Naive thymus-derived CD8-positive, alpha-beta T cell (primary cell): Measurements from ENCODE around the gene TBX5. TPM values are rescaled to one million over a fixed set of nuclear protein-coding genes. Genes with fewer than 3 reads are reported as not detected.

Source experiments
- ATAC-seq, 2 donors: fragments of 150-1000 bp; cut with Tn5 transposase in 1 of 2; sonication (Bioruptor Pico), chemical (Tn5 transposase) in 1 of 2; 1 replicate in 1 of 2; 2 replicates in 1 of 2; pipeline ENCODE4 v1.10.0; 2021; ENCODE audit warnings: mild to moderate bottlenecking in 2 of 2, moderate library complexity in 2 of 2
- POLR2A ChIA-PET: fragments of 350-600 bp; sonication (Branson Sonifier 250); formaldehyde crosslinking; loops from one replicate; lab custom pipeline; 2021; ENCODE audit warnings: antibody characterized with exemption; lab: Charles Lee
- DNase-seq, 10 donors: peaks; one replicate each; pipeline versions ENCODE4 v3.0.0 to v3.0.0-alpha.2; 2020 to 2022
- H3K27ac Mint-ChIP-seq, 10 donors: one replicate each; pipeline ENCODE4 v1.8.0; 2020 to 2022; ENCODE audit warnings: mild to moderate bottlenecking in 10 of 10, mixed read lengths in 10 of 10, moderate library complexity in 4 of 10, inconsistent platforms in 1 of 10
- H3K27me3 Mint-ChIP-seq, 5 donors: one replicate each; pipeline ENCODE4 v1.8.0; 2021 to 2022; ENCODE audit warnings: mixed read lengths in 5 of 5
- H3K36me3 Mint-ChIP-seq, 3 donors: one replicate each; pipeline ENCODE4 v1.8.0; 2020 to 2022; ENCODE audit warnings: mixed read lengths in 3 of 3, mild to moderate bottlenecking in 2 of 3, inconsistent platforms in 1 of 3
- H3K4me1 Mint-ChIP-seq, 4 donors: one replicate each; pipeline ENCODE4 v1.8.0; 2021 to 2022; ENCODE audit warnings: mixed read lengths in 4 of 4
- H3K4me3 Mint-ChIP-seq, 10 donors: one replicate each; pipeline ENCODE4 v1.8.0; 2020 to 2022; ENCODE audit warnings: mild to moderate bottlenecking in 10 of 10, mixed read lengths in 10 of 10, moderate library complexity in 6 of 10, inconsistent platforms in 1 of 10
- H3K9me3 Mint-ChIP-seq, 9 donors: one replicate each; pipeline ENCODE4 v1.8.0; 2020 to 2022; ENCODE audit warnings: mixed read lengths in 9 of 9, mild to moderate bottlenecking in 3 of 9, inconsistent platforms in 1 of 9, moderate library complexity in 1 of 9
- polyA plus RNA-seq, 3 donors: library from polyadenylated mRNA; unstranded; fragments of 300-500 nt; fragmentation: Illumina TruSeq; gene quantifications; one replicate each; pipeline ENCODE4 v1.2.3, GENCODE V29; 2021
- total RNA-seq, 8 experiments: library from RNA in 2 of 8; stranded (reverse) in 2 of 8; gene quantifications; one replicate each; pipeline ENCODE4 v1.2.3 and lab custom pipeline; 2021 to 2026

The TBX5 gene
- total and polyA plus RNA-seq, 5 experiments from 2014 or later = not detected

DNA sequence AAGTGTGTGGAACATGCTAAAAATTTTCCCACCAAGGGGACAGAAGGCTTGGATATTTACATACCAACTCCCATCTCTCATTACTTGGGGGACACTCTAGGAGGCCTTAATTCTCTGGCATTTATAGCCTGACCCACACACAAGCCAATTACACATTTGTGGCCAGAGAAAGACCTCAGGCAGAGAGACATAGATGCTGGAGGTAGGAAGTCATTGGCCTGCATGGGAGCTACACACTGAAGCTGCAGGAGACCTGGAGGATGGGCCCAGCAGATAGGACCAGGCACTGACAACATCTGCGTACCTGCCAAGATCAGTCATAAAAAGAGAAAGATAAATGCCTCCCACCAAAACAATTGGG, 61.7 kb downstream of the TBX5 start:
- H3K36me3 Mint-ChIP-seq = no peaks in the 10 kb centered on the region
- no peak overlapping the region for H3K27ac Mint-ChIP-seq
- no peak overlapping the region for H3K4me3 Mint-ChIP-seq
- H3K9me3 Mint-ChIP-seq = peaks cover 0 to 3% (median 0%) of the 10 kb centered on the region in 9 donors
- H3K4me1 Mint-ChIP-seq = no peaks in the 10 kb centered on the region
- DNase-seq (no peak), ATAC-seq (no peak)
- POLR2A ChIA-PET = no interaction called here
- peaks cover 6 to 19% (median 12%) of the 10 kb centered on the region in 5 donors for H3K27me3 Mint-ChIP-seq

DNA sequence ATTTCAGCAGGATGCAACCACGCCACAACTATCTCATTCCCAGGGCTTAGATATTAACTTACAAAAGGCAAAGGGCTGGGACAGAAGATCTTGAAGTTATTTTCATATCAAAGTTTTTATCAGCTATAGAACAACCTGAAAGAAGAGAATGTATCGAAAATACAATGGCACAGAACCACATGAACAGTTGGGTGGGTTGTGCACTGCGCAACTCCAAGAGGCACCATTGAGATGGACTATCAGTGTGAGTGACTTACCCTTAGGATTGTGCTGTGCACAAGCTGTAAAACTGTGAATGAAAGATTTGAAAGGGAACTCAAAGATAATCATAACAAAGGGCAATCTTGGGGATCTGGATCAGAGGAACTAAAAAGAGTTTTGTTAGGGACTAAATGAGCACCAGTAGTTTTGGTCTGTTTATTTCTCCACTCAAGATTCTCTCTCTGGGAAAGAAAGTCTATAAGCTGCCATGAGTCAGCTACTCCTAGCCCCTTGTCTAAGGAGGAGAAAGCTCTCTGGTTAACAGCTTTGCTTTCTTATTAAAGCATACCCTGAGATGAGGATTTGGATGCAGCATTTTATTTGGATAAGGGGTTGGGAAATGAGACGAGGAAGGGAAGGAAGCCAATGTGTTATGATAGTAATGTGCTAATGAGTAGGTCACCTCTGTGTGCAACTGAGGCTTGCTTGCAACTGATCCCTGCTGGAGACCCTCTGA, 62.2 kb downstream of the TBX5 start:
- Mint-ChIP-seq H3K36me3 (no peaks in the 10 kb centered on the region), H3K4me1 (no peaks in the 10 kb centered on the region), H3K4me3 (no peak overlapping the region), H3K27me3 (peaks cover 5 to 19% (median 10%) of the 10 kb centered on the region in 5 donors), H3K27ac (no peak overlapping the region), H3K9me3 (peaks cover 0 to 3% (median 0%) of the 10 kb centered on the region in 9 donors)
- ATAC-seq (no peak), DNase-seq (no peak)
- POLR2A ChIA-PET = no interaction called here

DNA sequence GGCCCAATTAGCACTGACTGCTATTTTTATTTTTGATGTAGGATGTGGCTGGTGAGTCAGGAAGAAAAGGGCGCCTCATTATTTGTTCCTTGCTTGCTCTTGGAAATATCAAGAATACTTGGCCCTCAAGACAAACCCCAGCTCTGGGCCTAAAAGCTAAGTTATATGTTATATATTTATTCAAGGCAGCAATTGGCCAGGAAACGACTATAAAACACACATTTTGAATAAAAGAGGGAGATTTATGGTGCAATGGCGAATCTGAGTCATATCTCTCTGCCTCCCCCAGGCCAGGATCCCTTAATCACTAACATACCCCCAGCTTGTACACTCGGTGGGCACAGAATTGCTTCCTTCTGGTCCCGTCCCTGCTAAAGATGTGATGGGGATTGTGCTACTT, 63.3 kb downstream of the TBX5 start:
- H3K4me1 Mint-ChIP-seq = no peaks in the 10 kb centered on the region
- H3K4me3 Mint-ChIP-seq = no peak overlapping the region
- no peak for DNase-seq
- ATAC-seq = no peak
- no peaks in the 10 kb centered on the region for H3K36me3 Mint-ChIP-seq
- H3K27ac Mint-ChIP-seq = no peak overlapping the region
- H3K9me3 Mint-ChIP-seq = peaks cover 0 to 7% (median 0%) of the 10 kb centered on the region in 9 donors
- peaks cover 8 to 28% (median 15%) of the 10 kb centered on the region in 5 donors for H3K27me3 Mint-ChIP-seq
- POLR2A ChIA-PET = no interaction called here

DNA sequence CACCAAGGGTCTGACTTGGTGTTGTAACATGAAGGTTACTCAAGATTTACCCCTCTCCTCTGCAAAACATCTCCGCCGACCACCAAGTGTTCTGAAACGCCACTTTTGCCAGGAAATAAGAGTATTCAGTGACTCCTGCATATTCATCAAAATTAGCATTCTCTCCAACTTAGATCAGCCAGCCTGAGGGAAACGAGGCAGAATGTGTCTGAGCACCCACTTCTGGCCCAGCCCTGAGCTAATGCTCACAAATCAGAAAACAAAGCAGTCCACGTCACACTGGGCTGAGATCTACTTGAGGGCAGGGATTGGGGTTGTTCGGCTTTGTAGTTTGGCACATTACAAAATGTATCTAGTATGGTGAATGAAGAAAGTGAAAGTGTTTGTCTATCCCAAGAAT, 64.3 kb downstream of the TBX5 start:
- Mint-ChIP-seq H3K9me3 (peaks cover 0 to 7% (median 1%) of the 10 kb centered on the region in 9 donors), H3K27ac (no peak overlapping the region), H3K4me3 (no peak overlapping the region), H3K4me1 (peaks cover 0 to 2% (median 0%) of the 10 kb centered on the region in 4 donors), H3K36me3 (peaks cover 0 to 3% (median 0%) of the 10 kb centered on the region in 3 donors), H3K27me3 (peaks cover 11 to 38% (median 19%) of the 10 kb centered on the region in 5 donors)
- ATAC-seq (no peak), DNase-seq (no peak)
- POLR2A ChIA-PET = no interaction called here

DNA sequence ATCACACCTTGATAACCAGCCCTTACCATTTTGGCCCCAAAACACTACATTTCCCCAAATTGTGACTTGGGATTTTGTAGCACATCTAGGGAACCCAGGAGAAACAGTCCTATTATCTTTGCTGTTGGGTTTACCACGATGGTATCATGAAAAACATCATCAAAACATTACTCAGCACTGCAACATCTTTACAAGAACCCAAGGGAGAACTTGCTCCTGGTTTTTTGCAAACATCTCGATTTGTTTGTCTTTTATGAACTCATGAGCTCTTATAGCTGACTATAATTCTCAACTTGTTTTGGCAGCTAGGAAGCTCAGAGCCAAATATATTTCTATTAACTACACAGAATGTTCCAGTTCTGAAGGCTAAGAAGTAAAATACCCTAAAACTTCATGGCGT, 65.7 kb downstream of the TBX5 start:
- ATAC-seq = no peak
- POLR2A ChIA-PET = no interaction called here
- Mint-ChIP-seq H3K9me3 (peaks cover 0 to 7% (median 2%) of the 10 kb centered on the region in 9 donors), H3K27me3 (peaks cover 11 to 50% (median 25%) of the 10 kb centered on the region in 5 donors), H3K4me3 (no peak overlapping the region), H3K36me3 (peaks cover 0 to 5% (median 0%) of the 10 kb centered on the region in 3 donors), H3K4me1 (peaks cover 0 to 3% (median 0%) of the 10 kb centered on the region in 4 donors), H3K27ac (no peak overlapping the region)
- no peak for DNase-seq

DNA sequence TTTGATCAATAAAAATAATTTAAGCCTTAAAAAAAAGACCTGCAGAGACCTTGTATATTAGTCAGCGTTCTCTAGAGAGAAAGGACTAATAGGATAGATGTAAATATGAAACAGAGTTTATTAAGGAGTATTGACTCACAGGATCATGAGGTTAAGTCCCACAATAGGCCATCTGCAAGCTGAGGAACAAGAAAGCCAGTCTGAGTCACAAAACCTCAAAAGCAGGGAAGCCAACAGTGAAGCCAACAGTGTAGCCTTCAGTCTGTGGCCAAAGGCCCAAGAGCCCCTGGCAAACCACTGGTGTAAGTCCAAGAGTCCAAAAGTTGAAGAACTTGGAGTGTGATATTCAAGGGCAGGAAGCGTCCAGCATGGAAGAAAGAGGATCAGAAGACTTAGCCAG, 66.3 kb downstream of the TBX5 start:
- ATAC-seq = no peak
- Mint-ChIP-seq H3K27me3 (peaks cover 11 to 51% (median 29%) of the 10 kb centered on the region in 5 donors), H3K36me3 (peaks cover 0 to 5% (median 0%) of the 10 kb centered on the region in 3 donors), H3K9me3 (peaks cover 0 to 7% (median 2%) of the 10 kb centered on the region in 9 donors), H3K4me1 (peaks cover 0 to 5% (median 0%) of the 10 kb centered on the region in 4 donors), H3K27ac (no peak overlapping the region), H3K4me3 (no peak overlapping the region)
- no peak for DNase-seq
- POLR2A ChIA-PET = no interaction called here

DNA sequence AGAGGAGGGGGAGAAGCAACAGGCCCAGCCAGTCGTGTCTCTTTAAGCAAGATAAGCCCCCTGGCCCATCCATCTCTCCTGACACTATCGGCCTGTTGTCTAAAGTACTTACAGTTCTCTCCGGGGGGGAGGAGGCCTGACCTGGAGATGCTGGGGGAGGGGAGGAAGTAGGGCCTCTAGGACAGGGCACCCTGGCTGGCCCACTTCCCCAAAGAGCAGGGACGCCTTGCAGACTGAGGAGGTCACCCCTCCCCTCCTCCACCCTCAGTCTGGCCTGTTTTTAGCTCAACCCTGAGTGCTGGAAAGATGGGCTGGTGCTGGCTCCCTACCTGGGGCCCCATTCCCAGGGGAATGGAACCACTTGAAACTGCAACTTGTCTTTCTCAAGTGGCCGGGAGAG, 70.3 kb downstream of the TBX5 start:
- Mint-ChIP-seq H3K27me3 (peaks cover 10 to 64% (median 25%) of the 10 kb centered on the region in 5 donors), H3K9me3 (peaks cover 1 to 14% (median 9%) of the 10 kb centered on the region in 9 donors), H3K4me1 (peaks cover 0 to 5% (median 0%) of the 10 kb centered on the region in 4 donors), H3K36me3 (peaks cover 0 to 5% (median 0%) of the 10 kb centered on the region in 3 donors), H3K4me3 (no peak overlapping the region), H3K27ac (no peak overlapping the region)
- POLR2A ChIA-PET = no interaction called here
- DNase-seq = no peak
- ATAC-seq = no peak

DNA sequence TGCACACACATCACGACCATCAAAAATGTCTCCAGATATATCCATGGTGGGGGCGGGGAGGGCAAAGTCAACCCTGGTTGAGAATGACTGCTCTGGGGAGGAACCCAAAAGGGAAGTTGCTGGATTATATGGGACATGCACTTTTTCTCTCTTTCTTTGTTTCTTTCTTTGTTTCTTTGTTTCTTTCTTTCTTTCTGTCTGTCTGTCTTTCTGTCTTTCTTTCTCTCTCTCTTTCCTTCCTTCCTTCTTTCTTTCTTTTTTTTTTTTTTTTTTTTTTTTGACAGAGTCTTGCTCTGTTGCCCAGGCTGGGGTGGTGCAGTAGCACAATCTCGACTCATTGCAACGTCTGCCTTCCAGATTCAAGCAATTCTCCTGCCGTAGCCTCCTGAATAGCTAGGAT, 71.5 kb downstream of the TBX5 start:
- Mint-ChIP-seq H3K27me3 (peaks cover 11 to 65% (median 25%) of the 10 kb centered on the region in 5 donors), H3K4me1 (peaks cover 0 to 5% (median 0%) of the 10 kb centered on the region in 4 donors), H3K9me3 (peaks cover 3 to 25% (median 11%) of the 10 kb centered on the region in 9 donors), H3K4me3 (no peak overlapping the region), H3K27ac (peak overlapping the region in 1 of 10 donors; percentile 45), H3K36me3 (peaks cover 0 to 5% (median 0%) of the 10 kb centered on the region in 3 donors)
- POLR2A ChIA-PET = no interaction called here
- DNase-seq (no peak), ATAC-seq (no peak)

DNA sequence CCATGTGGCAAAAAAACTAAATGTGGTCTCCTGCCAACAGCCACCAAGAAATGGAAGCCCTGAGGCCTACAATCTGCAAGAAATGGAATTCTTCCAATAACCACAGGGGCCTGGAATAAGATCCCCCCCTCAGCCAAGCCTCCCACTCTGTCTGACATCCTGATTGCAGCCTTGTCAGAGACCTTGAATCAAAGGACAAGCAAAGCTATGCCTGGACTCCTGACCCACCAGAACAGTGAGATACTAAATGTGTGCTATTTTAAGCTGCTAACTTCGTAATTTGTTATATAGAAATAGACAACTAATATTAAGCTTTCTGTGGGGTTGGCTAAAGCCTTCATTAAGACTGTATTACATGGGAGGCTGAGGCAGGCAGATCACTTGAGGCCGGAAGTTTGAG, 77.7 kb downstream of the TBX5 start:
- DNase-seq = no peak
- Mint-ChIP-seq H3K27ac (no peak overlapping the region), H3K36me3 (no peaks in the 10 kb centered on the region), H3K9me3 (peaks cover 0 to 25% (median 9%) of the 10 kb centered on the region in 9 donors), H3K4me3 (no peak overlapping the region), H3K27me3 (peaks cover 0 to 15% (median 5%) of the 10 kb centered on the region in 5 donors), H3K4me1 (no peaks in the 10 kb centered on the region)
- no peak for ATAC-seq
- POLR2A ChIA-PET = no interaction called here

DNA sequence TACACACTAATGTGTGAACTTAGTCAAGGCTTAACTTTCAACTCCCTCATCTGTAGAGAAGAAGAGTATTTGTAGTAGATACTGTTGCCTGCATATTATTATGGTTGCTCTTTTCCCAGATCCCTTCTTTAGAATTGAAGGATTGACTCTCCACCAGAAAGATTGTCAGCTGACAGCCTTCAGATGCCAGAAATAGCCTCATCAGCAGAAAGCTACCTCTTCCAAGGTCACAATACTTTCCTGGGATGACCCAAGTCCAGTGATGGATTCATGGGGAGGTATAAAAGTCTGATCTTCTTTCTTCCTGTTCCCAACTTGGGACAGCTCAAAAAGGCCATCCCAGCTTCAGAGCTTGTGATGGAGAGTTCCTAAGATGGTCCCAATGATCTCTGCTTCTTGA, 78.2 kb downstream of the TBX5 start:
- no peak overlapping the region for H3K27ac Mint-ChIP-seq
- ATAC-seq = no peak

DNA sequence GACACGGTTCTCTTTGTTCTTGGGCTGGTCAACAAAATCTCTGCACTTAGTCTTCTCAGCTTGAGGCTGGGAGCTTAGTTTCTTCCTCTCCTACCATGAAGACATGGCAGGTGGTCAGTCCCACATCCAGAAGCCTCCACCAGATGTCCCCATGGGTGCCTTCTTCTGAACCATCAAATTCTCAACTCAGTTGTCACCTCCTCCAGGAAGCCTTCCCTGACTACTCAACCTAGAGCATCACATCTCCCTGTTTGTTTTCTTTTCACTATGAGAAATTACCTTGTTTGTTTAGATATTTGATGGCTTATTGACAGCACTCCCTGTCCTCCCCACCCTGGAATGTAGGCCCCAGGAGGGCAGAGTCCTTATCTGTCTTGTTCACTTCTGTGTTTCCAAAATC, 84.4 kb downstream of the TBX5 start:
- peaks cover 0 to 19% (median 3%) of the 10 kb centered on the region in 5 donors for H3K27me3 Mint-ChIP-seq
- H3K4me1 Mint-ChIP-seq = no peaks in the 10 kb centered on the region
- H3K27ac Mint-ChIP-seq = no peak overlapping the region
- DNase-seq (no peak), ATAC-seq (no peak)
- H3K36me3 Mint-ChIP-seq = peaks cover 0 to 3% (median 0%) of the 10 kb centered on the region in 3 donors
- POLR2A ChIA-PET = no interaction called here
- H3K9me3 Mint-ChIP-seq = peaks cover 0 to 8% (median 0%) of the 10 kb centered on the region in 9 donors
- no peak overlapping the region for H3K4me3 Mint-ChIP-seq

More for the DNA sequence above, 78.2 kb downstream of the TBX5 start:
- peaks cover 0 to 15% (median 5%) of the 10 kb centered on the region in 5 donors for H3K27me3 Mint-ChIP-seq
- H3K4me3 Mint-ChIP-seq = no peak overlapping the region
- no peaks in the 10 kb centered on the region for H3K36me3 Mint-ChIP-seq
- DNase-seq = no peak
- POLR2A ChIA-PET = no interaction called here
- H3K4me1 Mint-ChIP-seq = no peaks in the 10 kb centered on the region
- H3K9me3 Mint-ChIP-seq = peaks cover 0 to 25% (median 9%) of the 10 kb centered on the region in 9 donors

DNA sequence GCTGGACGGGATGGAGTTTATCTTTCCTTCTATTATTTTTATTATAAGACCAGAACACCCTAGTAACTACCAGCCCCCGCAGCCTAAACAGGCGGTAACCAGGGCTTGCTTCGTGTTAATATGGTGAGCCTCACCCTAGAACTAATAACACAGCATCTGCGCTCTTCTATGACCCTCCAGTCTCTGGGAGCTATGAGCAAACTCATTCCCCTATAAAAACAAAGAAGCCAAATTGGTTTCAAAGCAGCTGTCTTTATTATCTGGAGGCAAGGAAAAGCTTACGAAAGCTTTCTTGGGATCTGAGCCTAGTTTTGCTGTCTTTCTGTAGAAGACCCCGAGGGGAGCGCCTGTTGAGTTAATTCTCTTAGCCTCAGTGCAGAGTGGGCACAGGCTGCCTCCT, 85.0 kb downstream of the TBX5 start:
- peaks cover 0 to 19% (median 3%) of the 10 kb centered on the region in 5 donors for H3K27me3 Mint-ChIP-seq
- H3K27ac Mint-ChIP-seq = no peak overlapping the region
- ATAC-seq (no peak), DNase-seq (no peak)
- H3K4me3 Mint-ChIP-seq = no peak overlapping the region
- H3K4me1 Mint-ChIP-seq = no peaks in the 10 kb centered on the region
- peaks cover 0 to 8% (median 0%) of the 10 kb centered on the region in 9 donors for H3K9me3 Mint-ChIP-seq
- POLR2A ChIA-PET = no interaction called here
- peaks cover 0 to 3% (median 0%) of the 10 kb centered on the region in 3 donors for H3K36me3 Mint-ChIP-seq

DNA sequence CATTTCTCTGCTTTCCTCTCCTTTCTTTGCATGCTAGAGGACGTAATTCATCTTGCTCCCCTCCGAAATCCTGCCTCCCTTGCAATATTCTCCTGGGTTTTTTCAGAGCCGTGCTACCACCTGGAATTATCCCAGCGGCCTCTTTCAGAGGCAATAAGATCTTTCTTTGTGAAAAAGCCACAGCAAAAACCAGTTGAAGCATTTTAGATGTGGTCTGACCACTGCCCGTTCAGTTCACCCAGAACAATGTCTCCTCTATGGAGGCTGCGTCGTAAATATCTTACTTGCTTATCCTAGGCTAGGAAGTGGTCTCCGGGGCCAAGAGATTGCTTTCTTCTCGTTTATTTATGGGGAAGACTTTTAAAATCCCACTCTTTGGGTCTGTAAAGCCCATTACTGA, 85.8 kb downstream of the TBX5 start:
- no peaks in the 10 kb centered on the region for H3K4me1 Mint-ChIP-seq
- POLR2A ChIA-PET = no interaction called here

More for the DNA sequence above, 85.8 kb downstream of the TBX5 start:
- H3K4me3 Mint-ChIP-seq = no peak overlapping the region
- H3K9me3 Mint-ChIP-seq = peaks cover 0 to 8% (median 0%) of the 10 kb centered on the region in 9 donors
- DNase-seq = no peak
- H3K36me3 Mint-ChIP-seq = peaks cover 0 to 3% (median 0%) of the 10 kb centered on the region in 3 donors
- H3K27me3 Mint-ChIP-seq = peaks cover 0 to 19% (median 2%) of the 10 kb centered on the region in 5 donors
- H3K27ac Mint-ChIP-seq = no peak overlapping the region
- no peak for ATAC-seq
